Stimulated activated CD8-positive, alpha-beta memory T cell treated with anti-CD3 and anti-CD28 coated beads, Interleukin-12 subunit alpha, Interleukin-12 subunit beta, amount 100 ng/mL, for 4 hours (primary cell): Measurements from ENCODE around the gene RNF207.
"Not testable (repeated sequence)": the region's sequence is repeated elsewhere in the genome, so short reads cannot be mapped to it uniquely, and the experiment has no call there.

Experiments
- DNase-seq: peaks from one replicate; pipeline ENCODE4 v3.0.0-alpha.2; 2020; ENCODE audit warnings: low read depth

The RNF207 gene

GRCh38 chr1:6200188-6200809 lies 5.6 kb upstream of the RNF207 start:
- no peak for DNase-seq

- DNase-seq = no peak
Measured at GRCh38 chr1:6202256-6202655, 3.7 kb upstream of the RNF207 start.

GRCh38 chr1:6206520-6206855 lies 569 bp downstream of the RNF207 start:
- no peak for DNase-seq

GRCh38 chr1:6207075-6207885 lies 1.4 kb downstream of the RNF207 start:
- no peak for DNase-seq

GRCh38 chr1:6207921-6208320 lies 2.0 kb downstream of the RNF207 start:
- no peak for DNase-seq

GRCh38 chr1:6208723-6209660 lies 3.1 kb downstream of the RNF207 start:
- no peak for DNase-seq

GRCh38 chr1:6209661-6210580 lies 4.0 kb downstream of the RNF207 start:
- DNase-seq = no peak

GRCh38 chr1:6210591-6211355 lies 4.9 kb downstream of the RNF207 start:
- no peak for DNase-seq

GRCh38 chr1:6211731-6212130 lies 5.8 kb downstream of the RNF207 start:
- DNase-seq = no peak

- DNase-seq = no peak
Measured at GRCh38 chr1:6212193-6212959, 6.5 kb downstream of the RNF207 start.

GRCh38 chr1:6218375-6219164 lies 12.7 kb downstream of the RNF207 start:
- no peak for DNase-seq

- DNase-seq = not testable (repeated sequence)
Measured at GRCh38 chr1:6219641-6220040, 13.7 kb downstream of the RNF207 start.

GRCh38 chr1:6220236-6220635 lies 14.3 kb downstream of the RNF207 start:
- DNase-seq = no peak

- DNase-seq = no peak
Measured at GRCh38 chr1:6221210-6221784, 15.4 kb downstream of the RNF207 start.

- no peak for DNase-seq
Measured at GRCh38 chr1:6222636-6223035, 16.7 kb downstream of the RNF207 start.

GRCh38 chr1:6223617-6224016 lies 17.7 kb downstream of the RNF207 start:
- DNase-seq = no peak

GRCh38 chr1:6224718-6225117 lies 18.8 kb downstream of the RNF207 start:
- no peak for DNase-seq

- no peak for DNase-seq
Measured at GRCh38 chr1:6225651-6226050, 19.7 kb downstream of the RNF207 start.

GRCh38 chr1:6233376-6233775 lies 27.5 kb downstream of the RNF207 start:
- no peak for DNase-seq
